ENCODE measurements around the gene CDK14.

Gene CDK14

DNA sequence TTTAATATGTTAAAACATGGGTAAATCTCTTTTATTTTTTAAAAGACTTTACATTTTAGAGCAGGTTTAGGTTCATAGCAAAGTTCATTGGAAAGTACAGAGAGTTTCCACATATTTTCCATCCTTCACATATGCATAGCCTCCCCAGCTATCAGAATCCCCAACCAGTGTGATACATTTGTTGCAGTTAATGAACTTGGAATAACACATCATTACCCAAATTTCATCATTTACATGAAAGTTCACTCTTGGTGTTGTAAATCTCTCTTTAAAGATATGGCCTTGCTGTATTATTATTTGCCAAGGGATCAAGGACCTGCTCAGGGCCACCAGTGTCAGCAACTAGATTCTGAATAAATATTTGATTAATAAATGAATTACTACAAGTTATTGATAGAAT, 263.4 kb downstream of the CDK14 start:
- no peaks in the 10 kb centered on the region for H3K4me1 Mint-ChIP-seq (ENCODE audit: low read depth)
- DNase-seq, result no peak
- no peak overlapping the region for H3K27ac Mint-ChIP-seq
- H3K36me3 Mint-ChIP-seq (ENCODE audit: low read depth), result no peaks in the 10 kb centered on the region
- H3K27me3 Mint-ChIP-seq, result no peaks in the 10 kb centered on the region
- H3K9me3 Mint-ChIP-seq, result no peaks in the 10 kb centered on the region
- H3K4me3 Mint-ChIP-seq, result no peak overlapping the region

DNA sequence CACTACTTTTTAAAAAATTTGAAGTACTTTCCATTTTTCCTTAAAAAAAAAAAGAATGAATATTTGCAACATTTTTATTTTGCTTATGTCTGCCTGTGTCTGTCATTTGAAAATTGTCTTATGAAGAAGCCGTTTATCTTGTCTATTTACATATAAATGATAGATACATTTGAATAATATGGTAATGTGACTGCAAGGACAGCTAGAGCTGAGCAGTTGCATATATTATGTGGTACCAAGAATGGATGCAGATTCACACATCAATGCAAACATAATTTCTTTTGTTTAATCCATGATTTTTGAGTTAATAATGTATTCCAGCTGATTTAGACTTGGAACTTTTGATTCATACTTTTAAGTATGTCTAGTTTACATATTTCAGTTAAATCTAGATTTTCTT, 268.0 kb downstream of the CDK14 start:
- H3K27ac Mint-ChIP-seq, result no peak overlapping the region
- no peak overlapping the region for H3K4me3 Mint-ChIP-seq
- H3K9me3 Mint-ChIP-seq, result no peaks in the 10 kb centered on the region
- no peaks in the 10 kb centered on the region for H3K36me3 Mint-ChIP-seq (ENCODE audit: low read depth)
- H3K4me1 Mint-ChIP-seq (ENCODE audit: low read depth), result no peaks in the 10 kb centered on the region
- DNase-seq, result no peak
- no peaks in the 10 kb centered on the region for H3K27me3 Mint-ChIP-seq

DNA sequence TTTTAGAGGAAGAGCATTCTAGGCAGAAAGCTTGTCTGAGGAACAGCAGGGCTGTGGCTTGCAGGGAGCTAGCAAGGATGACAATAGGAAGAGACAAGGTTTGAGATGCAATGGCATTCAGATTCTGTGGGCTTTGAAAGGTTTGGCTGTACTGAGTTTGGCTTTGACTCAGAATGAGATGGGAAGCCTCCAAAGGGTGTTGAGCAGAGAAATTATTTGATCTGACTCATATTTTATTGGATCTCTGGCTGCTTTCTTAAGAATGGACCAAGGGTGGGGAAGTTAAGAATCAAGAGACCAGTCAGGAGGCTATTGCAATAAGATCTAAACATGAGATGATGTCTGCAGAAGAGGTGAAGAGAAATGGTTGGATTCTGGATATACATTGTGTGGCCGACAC, 273.2 kb downstream of the CDK14 start:
- no peaks in the 10 kb centered on the region for H3K4me1 Mint-ChIP-seq (ENCODE audit: low read depth)

DNA sequence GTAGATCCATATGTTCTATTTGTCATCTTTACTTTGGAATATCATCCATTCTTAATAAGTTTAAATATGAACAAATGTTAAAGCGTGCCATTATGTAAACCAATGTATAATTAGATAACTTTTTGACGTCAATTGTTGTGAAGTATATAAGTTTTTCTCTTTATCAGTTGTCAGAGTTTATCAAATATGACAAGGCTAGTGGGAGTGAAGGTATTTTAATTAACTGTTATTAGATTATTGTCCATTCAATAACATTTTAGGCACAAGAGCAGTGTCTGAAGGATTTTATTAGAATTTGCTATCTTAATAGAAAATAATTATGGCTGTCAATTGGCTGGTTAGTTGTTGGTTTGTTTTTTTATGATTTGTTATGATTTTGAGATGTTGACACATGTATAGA, 280.6 kb downstream of the CDK14 start:
- DNase-seq, result no peak
- H3K4me1 Mint-ChIP-seq (ENCODE audit: low read depth), result no peaks in the 10 kb centered on the region
- H3K4me3 Mint-ChIP-seq, result no peak overlapping the region
- H3K27ac Mint-ChIP-seq, result no peak overlapping the region
- H3K27me3 Mint-ChIP-seq, result no peaks in the 10 kb centered on the region
- peaks cover 2% of the 10 kb centered on the region for H3K9me3 Mint-ChIP-seq
- no peaks in the 10 kb centered on the region for H3K36me3 Mint-ChIP-seq (ENCODE audit: low read depth)

More for the DNA sequence above, 273.2 kb downstream of the CDK14 start:
- Mint-ChIP-seq H3K4me3 (no peak overlapping the region), H3K27me3 (no peaks in the 10 kb centered on the region), H3K9me3 (no peaks in the 10 kb centered on the region), H3K36me3 (ENCODE audit: low read depth) (no peaks in the 10 kb centered on the region), H3K27ac (no peak overlapping the region)
- no peak for DNase-seq

DNA sequence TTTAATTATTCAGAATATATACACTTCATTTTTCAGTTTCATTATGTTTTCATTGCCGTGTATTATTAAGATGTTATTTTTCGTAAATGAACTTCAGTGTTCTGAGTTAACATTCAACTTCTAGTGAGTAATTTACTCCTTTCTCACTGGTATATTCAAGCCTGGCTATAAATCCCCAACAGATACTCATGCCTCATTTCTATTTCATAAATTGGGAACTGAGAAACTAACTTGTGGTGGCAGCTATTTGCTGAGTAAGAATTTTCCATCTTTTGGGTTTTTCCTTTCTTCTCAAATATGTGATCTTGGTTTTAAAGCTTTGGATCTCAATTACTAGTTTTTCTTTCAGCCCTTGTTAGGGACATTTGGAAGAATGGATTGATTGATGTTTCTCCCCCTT, 281.1 kb downstream of the CDK14 start:
- H3K9me3 Mint-ChIP-seq, result peaks cover 2% of the 10 kb centered on the region
- H3K27me3 Mint-ChIP-seq, result no peaks in the 10 kb centered on the region
- no peaks in the 10 kb centered on the region for H3K4me1 Mint-ChIP-seq (ENCODE audit: low read depth)
- no peak for DNase-seq
- no peaks in the 10 kb centered on the region for H3K36me3 Mint-ChIP-seq (ENCODE audit: low read depth)
- no peak overlapping the region for H3K4me3 Mint-ChIP-seq
- no peak overlapping the region for H3K27ac Mint-ChIP-seq

DNA sequence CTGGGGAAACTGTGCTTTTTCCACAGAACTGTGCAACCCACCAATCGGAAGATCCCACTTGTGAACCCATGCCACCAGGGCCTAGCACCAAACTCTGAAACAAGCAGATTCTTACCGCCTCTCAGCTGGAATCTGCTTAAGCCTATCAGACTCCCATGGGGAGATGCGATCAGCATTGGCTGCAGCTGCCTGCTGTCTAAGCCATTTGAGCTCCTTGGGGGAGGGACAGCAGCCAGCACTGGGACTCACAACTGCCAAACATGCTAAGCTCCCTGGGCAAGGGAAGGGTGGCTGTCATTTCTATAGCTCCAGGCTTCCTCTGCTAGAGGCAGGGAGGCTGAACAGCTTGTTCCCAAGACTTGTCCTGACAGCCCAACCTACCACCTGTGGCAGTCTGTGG, 283.8 kb downstream of the CDK14 start:
- Mint-ChIP-seq H3K36me3 (ENCODE audit: low read depth) (no peaks in the 10 kb centered on the region), H3K27ac (no peak overlapping the region), H3K4me3 (no peak overlapping the region), H3K27me3 (no peaks in the 10 kb centered on the region), H3K9me3 (peaks cover 4% of the 10 kb centered on the region), H3K4me1 (ENCODE audit: low read depth) (no peaks in the 10 kb centered on the region)
- no peak for DNase-seq

DNA sequence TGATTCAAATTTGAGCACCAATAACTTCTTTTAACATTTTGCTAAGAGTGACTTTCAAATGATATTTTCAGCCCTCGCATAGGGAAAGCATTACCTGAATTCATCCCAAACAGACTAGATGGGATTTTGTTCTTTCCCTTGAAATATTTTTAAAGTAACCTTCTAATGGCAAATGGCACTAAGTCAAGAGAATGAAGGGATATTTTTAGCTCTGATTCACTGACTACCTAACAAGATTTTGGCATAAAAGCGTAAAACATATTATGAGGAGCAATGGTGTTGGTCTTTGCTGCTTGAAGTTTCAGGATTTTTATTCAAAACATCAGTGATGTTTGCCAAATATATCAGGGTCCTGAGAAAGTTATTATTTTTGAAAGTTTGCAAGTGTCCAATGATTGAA, 290.3 kb downstream of the CDK14 start:
- no peak overlapping the region for H3K27ac Mint-ChIP-seq
- H3K9me3 Mint-ChIP-seq, result peaks cover 2% of the 10 kb centered on the region
- H3K27me3 Mint-ChIP-seq, result no peaks in the 10 kb centered on the region
- no peaks in the 10 kb centered on the region for H3K4me1 Mint-ChIP-seq (ENCODE audit: low read depth)
- no peaks in the 10 kb centered on the region for H3K36me3 Mint-ChIP-seq (ENCODE audit: low read depth)
- no peak overlapping the region for H3K4me3 Mint-ChIP-seq
- DNase-seq, result no peak

DNA sequence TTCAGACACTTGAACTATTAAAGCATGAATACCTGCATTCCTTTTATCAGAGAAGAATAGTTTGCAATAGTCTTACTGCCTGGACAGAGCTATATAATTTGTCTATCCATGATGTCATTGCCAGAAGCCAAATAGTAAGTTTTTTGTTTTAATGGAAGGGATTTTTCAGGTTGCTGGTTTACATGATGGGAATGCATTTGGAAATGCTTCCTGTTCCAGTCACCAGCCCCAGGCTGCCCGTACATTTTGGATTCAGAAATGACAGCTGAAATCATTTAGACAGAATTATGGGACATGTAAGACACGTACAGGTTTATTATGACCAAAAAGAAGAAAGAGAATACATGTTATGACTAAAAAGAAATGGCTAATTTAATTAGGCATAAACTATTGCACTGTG, 293.1 kb downstream of the CDK14 start:
- Mint-ChIP-seq H3K9me3 (peaks cover 2% of the 10 kb centered on the region), H3K36me3 (ENCODE audit: low read depth) (no peaks in the 10 kb centered on the region), H3K27ac (no peak overlapping the region), H3K27me3 (no peaks in the 10 kb centered on the region), H3K4me3 (no peak overlapping the region), H3K4me1 (ENCODE audit: low read depth) (no peaks in the 10 kb centered on the region)
- no peak for DNase-seq

DNA sequence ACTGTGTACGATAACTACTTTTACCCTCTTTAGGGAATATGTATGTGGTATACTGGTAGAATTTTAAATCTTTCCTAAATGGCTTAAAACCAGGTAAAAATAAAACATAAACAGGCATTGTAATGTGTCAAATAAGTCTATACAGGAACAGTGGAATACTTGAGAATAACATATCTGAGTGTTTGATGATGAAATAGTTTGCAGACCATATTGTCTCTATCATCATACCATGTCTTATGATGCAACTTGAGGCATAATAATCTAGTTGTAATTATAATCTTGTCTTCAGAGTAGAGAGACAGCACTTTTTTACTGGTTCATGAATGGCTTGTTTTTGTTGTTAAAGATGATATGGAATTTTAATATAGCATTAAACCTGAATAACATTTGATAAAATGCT, 293.5 kb downstream of the CDK14 start:
- no peaks in the 10 kb centered on the region for H3K36me3 Mint-ChIP-seq (ENCODE audit: low read depth)
- H3K4me1 Mint-ChIP-seq (ENCODE audit: low read depth), result no peaks in the 10 kb centered on the region
- H3K27me3 Mint-ChIP-seq, result no peaks in the 10 kb centered on the region
- H3K9me3 Mint-ChIP-seq, result no peaks in the 10 kb centered on the region
- DNase-seq, result no peak
- no peak overlapping the region for H3K4me3 Mint-ChIP-seq
- no peak overlapping the region for H3K27ac Mint-ChIP-seq

DNA sequence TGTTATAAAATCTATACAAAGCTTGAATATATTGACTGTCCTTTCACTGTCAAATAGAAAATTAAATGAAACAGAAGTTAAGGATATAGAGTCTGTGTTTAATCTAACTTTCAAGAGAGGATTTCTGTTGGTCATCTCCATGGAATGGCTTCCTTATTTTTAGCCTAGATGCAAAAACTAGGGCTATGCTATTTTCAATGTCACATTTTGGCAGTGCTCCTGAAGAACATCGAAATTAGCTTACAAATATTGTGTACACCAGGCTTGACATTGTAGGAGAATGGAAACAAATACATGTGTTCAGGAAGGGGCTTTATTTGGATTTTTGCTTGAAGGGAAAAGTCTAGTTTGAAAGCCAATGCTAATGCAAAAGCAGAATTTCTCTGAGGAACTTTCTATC, 295.4 kb downstream of the CDK14 start:
- H3K27me3 Mint-ChIP-seq, result no peaks in the 10 kb centered on the region
- H3K36me3 Mint-ChIP-seq (ENCODE audit: low read depth), result no peaks in the 10 kb centered on the region
- H3K4me1 Mint-ChIP-seq (ENCODE audit: low read depth), result no peaks in the 10 kb centered on the region
- no peak overlapping the region for H3K27ac Mint-ChIP-seq
- no peak overlapping the region for H3K4me3 Mint-ChIP-seq
- no peaks in the 10 kb centered on the region for H3K9me3 Mint-ChIP-seq
- DNase-seq, result no peak

DNA sequence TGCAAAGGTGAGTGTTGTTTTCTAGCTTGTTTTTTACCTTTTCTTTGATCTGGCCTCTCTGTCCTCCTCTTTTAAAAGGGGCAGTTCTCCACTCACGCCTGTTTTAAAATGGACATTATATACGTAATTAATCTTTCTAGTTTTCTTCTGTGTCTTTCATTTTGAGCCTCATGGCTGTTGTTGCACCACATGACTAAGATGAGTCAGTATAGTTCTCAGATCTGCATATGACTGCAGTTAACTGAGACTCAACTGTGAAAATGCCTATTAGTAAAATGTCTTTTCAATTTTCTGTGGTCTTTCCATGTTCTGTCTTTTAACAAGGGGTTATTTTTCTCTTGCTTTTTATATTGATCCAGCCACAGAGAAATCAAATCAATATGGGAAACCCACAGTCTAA, 296.1 kb downstream of the CDK14 start:
- Mint-ChIP-seq H3K4me3 (no peak overlapping the region), H3K9me3 (no peaks in the 10 kb centered on the region), H3K36me3 (ENCODE audit: low read depth) (no peaks in the 10 kb centered on the region), H3K4me1 (ENCODE audit: low read depth) (no peaks in the 10 kb centered on the region), H3K27me3 (no peaks in the 10 kb centered on the region), H3K27ac (no peak overlapping the region)
- DNase-seq, result no peak

DNA sequence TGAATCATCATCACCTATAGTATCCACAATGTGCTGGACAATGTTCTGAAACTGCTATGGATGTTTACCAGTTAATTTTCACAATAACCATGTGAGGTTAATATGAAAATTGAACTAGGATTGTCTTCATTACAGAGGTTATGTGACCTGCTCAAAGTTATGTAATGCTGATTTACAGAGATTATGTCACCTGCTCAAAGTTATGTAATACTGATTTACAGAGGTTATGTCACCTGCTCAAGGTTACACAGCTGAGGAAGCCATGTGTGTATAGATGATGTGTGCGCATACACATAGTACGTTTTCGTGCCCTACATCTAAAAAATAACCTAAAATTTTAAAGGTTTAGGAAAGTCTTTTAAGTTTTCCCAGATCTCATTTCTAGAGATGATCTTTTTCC, 298.0 kb downstream of the CDK14 start:
- no peaks in the 10 kb centered on the region for H3K4me1 Mint-ChIP-seq (ENCODE audit: low read depth)
- H3K4me3 Mint-ChIP-seq, result no peak overlapping the region
- H3K27ac Mint-ChIP-seq, result no peak overlapping the region
- no peaks in the 10 kb centered on the region for H3K27me3 Mint-ChIP-seq
- H3K9me3 Mint-ChIP-seq, result no peaks in the 10 kb centered on the region
- no peaks in the 10 kb centered on the region for H3K36me3 Mint-ChIP-seq (ENCODE audit: low read depth)
- DNase-seq, result no peak

DNA sequence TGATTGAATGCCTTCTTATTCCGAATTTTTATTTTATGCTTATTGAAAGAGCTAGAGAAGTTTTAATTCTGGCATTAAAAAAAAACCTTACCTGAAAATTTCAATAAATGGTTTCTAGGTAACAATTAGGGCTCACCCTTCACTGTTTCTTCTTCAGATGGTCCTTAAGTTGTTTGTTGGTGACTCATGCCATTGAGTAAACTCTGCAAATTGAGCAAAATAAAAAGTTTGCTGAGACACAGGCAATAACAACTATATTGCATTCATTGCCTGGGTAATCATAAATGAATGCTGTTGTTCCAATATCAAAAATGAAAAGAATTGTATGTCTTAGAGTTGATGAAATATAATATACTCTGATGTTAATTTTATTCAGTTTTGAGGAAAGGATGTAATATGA, 300.3 kb downstream of the CDK14 start:
- Mint-ChIP-seq H3K27me3 (no peaks in the 10 kb centered on the region), H3K4me1 (ENCODE audit: low read depth) (no peaks in the 10 kb centered on the region), H3K27ac (no peak overlapping the region), H3K9me3 (no peaks in the 10 kb centered on the region), H3K36me3 (ENCODE audit: low read depth) (no peaks in the 10 kb centered on the region), H3K4me3 (no peak overlapping the region)
- DNase-seq, result no peak

DNA sequence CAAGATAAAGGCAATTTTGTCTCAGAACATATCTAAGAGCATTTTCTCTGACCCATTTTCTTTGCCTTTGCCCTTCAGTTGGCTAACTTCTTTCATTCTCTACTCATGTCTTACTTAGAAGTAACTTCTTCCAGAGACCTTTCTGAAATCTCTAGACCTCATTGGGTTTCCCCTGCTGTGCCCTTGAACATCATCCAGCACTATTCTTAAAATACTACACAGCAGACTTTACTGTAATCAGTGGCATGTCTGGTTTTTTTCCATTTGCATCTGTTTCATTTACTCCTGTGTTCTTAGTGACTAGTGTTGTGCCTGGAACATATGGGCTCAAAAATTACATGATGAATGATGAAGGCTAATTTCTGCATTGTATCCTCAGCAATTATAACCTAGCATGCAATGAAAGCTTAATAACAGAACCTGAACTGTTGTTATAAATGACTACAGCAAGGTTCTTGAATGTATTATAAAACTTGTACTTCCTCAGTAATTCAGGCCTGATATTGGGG, 301.9 kb downstream of the CDK14 start:
- no peak overlapping the region for H3K4me3 Mint-ChIP-seq

DNA sequence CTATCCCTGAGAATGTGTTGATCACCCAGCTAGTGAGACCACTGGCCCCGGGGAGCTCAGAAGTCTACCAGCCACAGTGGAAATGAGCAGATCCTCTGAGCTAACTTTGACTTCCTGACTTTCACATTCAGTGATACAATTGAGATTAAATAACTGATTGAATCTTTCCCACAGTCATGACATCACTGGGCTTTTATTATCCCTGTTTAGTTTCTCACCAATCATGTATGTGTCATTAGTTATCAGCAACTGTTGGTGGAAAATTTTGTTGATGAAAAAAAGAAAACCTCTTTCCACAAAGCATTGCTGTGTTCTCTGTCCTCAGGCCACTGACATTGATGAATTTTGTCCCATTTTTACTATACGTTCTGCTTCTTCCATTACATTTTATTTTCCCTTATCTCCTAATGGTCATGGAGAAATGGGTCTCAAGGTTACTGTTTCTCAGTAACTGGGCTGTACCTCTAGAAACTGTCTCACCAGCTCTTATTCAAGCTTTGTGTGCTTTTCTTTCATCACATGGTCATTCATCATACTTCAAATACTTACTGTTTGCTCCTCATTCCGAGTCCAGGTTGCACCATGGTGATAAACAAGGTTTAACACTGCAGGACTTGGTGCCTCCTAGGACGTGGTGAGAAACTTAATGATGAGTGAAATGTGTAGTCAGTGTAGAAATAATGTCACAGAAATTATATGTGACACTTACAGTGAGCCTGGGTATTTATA, 304.7 kb downstream of the CDK14 start:
- DNase-seq, result no peak
- Mint-ChIP-seq H3K36me3 (ENCODE audit: low read depth) (no peaks in the 10 kb centered on the region), H3K27me3 (no peaks in the 10 kb centered on the region), H3K27ac (no peak overlapping the region), H3K9me3 (no peaks in the 10 kb centered on the region), H3K4me1 (ENCODE audit: low read depth) (no peaks in the 10 kb centered on the region), H3K4me3 (no peak overlapping the region)

More for the DNA sequence above, 301.9 kb downstream of the CDK14 start:
- Mint-ChIP-seq H3K27ac (no peak overlapping the region), H3K4me1 (ENCODE audit: low read depth) (no peaks in the 10 kb centered on the region), H3K9me3 (no peaks in the 10 kb centered on the region), H3K36me3 (ENCODE audit: low read depth) (no peaks in the 10 kb centered on the region), H3K27me3 (no peaks in the 10 kb centered on the region)
- no peak for DNase-seq

DNA sequence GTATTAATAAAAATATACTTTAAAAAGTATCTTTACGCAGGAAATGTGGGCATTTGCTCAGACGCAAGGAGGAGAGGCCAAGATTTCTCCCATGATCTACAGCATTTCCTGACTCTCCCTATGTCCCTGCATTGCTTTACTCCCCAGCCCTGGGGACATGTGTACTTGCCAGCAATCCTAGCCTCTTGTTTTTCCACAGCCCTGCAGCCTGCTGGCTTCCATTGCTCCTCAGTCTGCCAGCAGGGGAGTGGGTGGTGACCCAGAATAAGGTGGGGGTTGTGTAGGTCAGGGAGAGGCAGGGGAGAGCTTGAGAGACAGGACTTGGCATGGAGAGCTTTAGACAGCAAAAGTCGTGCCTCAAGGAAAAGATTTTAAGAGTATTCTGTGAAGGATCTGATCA, 307.7 kb downstream of the CDK14 start:
- no peak for DNase-seq
- no peaks in the 10 kb centered on the region for H3K9me3 Mint-ChIP-seq
- H3K4me1 Mint-ChIP-seq (ENCODE audit: low read depth), result no peaks in the 10 kb centered on the region
- H3K27me3 Mint-ChIP-seq, result no peaks in the 10 kb centered on the region
- H3K4me3 Mint-ChIP-seq, result no peak overlapping the region
- H3K27ac Mint-ChIP-seq, result no peak overlapping the region
- no peaks in the 10 kb centered on the region for H3K36me3 Mint-ChIP-seq (ENCODE audit: low read depth)

Measured in activated T-cell treated with anti-CD3 and anti-CD28 coated beads, Interleukin-2, amount 50 U/mL, for 24 hours (primary cell).